Mesenchymal stem cell (in vitro differentiated cells and primary cell): Measurements from ENCODE around the gene TAF11L2.
"Not testable (repeated sequence)": the region's sequence is repeated elsewhere in the genome, so short reads cannot be mapped to it uniquely, and the experiment has no call there.

Source experiments
- DNase-seq: peaks from one replicate; pipeline ENCODE4 v3.0.0-alpha.2; 2013
- H2AFZ ChIP-seq: one replicate; pipeline ENCODE4 v1.6.1; 2013; ENCODE audit warnings: low read depth, mild to moderate bottlenecking, control low read depth, inconsistent platforms, low read length, moderate library complexity
- H2AK5ac ChIP-seq: 2 replicates; pipeline ENCODE4 v1.6.1; 2013; ENCODE audit warnings: low read length, moderate library complexity, mild to moderate bottlenecking, inconsistent platforms; ENCODE audit not compliant: severe bottlenecking
- H2BK120ac ChIP-seq: one replicate; pipeline ENCODE4 v1.6.1; 2013; ENCODE audit warnings: low read depth, mild to moderate bottlenecking, inconsistent platforms, low read length, moderate library complexity
- H2BK12ac ChIP-seq, 2 experiments: one replicate each; pipeline ENCODE4 v1.6.1; 2013; ENCODE audit warnings: inconsistent platforms in 2 of 2, low read length in 2 of 2, mild to moderate bottlenecking in 2 of 2, moderate library complexity in 2 of 2, control low read depth in 1 of 2
- H2BK15ac ChIP-seq: one replicate; pipeline ENCODE4 v1.6.1; 2013; ENCODE audit warnings: mild to moderate bottlenecking, low read depth, inconsistent platforms; ENCODE audit not compliant: poor library complexity, severe bottlenecking
- H2BK5ac ChIP-seq: 2 replicates; pipeline ENCODE4 v1.6.1; 2013; ENCODE audit warnings: low read depth, mild to moderate bottlenecking, low read length, control low read depth, inconsistent platforms; ENCODE audit not compliant: poor library complexity, severe bottlenecking
- H3K14ac ChIP-seq, 2 experiments: one replicate each; pipeline ENCODE4 v1.6.1; 2013; ENCODE audit warnings: inconsistent platforms in 2 of 2, low read length in 2 of 2, control low read depth in 1 of 2, mild to moderate bottlenecking in 1 of 2, moderate library complexity in 1 of 2
- H3K18ac ChIP-seq, 2 experiments: one replicate each; pipeline ENCODE4 v1.6.1; 2013; ENCODE audit warnings: inconsistent platforms in 2 of 2, low read length in 2 of 2, control low read depth in 1 of 2, low read depth in 1 of 2, mild to moderate bottlenecking in 1 of 2
- H3K23ac ChIP-seq, 2 experiments: one replicate each; pipeline ENCODE4 v1.6.1; 2013; ENCODE audit warnings: inconsistent platforms in 2 of 2, low read length in 2 of 2, mild to moderate bottlenecking in 2 of 2, moderate library complexity in 2 of 2, control low read depth in 1 of 2
- H3K27ac ChIP-seq: 2 replicates; pipeline ENCODE4 v1.5.1; 2013; ENCODE audit warnings: mild to moderate bottlenecking, moderate library complexity, low read length, control low read depth, inconsistent platforms; ENCODE audit not compliant: poor library complexity, severe bottlenecking
- H3K27me3 ChIP-seq, 2 experiments: 2 replicates each; pipeline versions ENCODE4 v1.6.1 to v1.7.0; 2013; ENCODE audit warnings: low read length in 2 of 2, mild to moderate bottlenecking in 2 of 2, moderate library complexity in 2 of 2, control low read depth in 1 of 2, inconsistent platforms in 1 of 2; ENCODE audit not compliant: control insufficient read depth in 1 of 2, insufficient read depth in 1 of 2
- H3K36me3 ChIP-seq, 2 experiments: 2 replicates each; pipeline versions ENCODE4 v1.6.1 to v1.7.0; 2013; ENCODE audit warnings: low read length in 2 of 2, control low read depth in 1 of 2, inconsistent platforms in 1 of 2, low read depth in 1 of 2, mild to moderate bottlenecking in 1 of 2; ENCODE audit not compliant: insufficient read depth in 2 of 2, control insufficient read depth in 1 of 2
- H3K4ac ChIP-seq, 2 experiments: one replicate each; pipeline ENCODE4 v1.6.1; 2013; ENCODE audit warnings: inconsistent platforms in 2 of 2, low read length in 2 of 2, mild to moderate bottlenecking in 2 of 2, moderate library complexity in 2 of 2, control low read depth in 1 of 2, low read depth in 1 of 2
- H3K4me1 ChIP-seq: 2 replicates; pipeline ENCODE4 v1.6.1; 2013; ENCODE audit warnings: low read depth, low read length, control low read depth; ENCODE audit not compliant: control insufficient read depth, insufficient read depth
- H3K4me2 ChIP-seq: 2 replicates; pipeline ENCODE4 v1.6.1; 2013; ENCODE audit warnings: low read length, mild to moderate bottlenecking, inconsistent platforms; ENCODE audit not compliant: poor library complexity, severe bottlenecking
- H3K4me3 ChIP-seq, 2 experiments: 2 replicates each; pipeline versions ENCODE4 v1.5.1 to v1.7.0; 2013; ENCODE audit warnings: low read length in 2 of 2, mild to moderate bottlenecking in 2 of 2, control low read depth in 1 of 2, low read depth in 1 of 2; ENCODE audit not compliant: insufficient read depth in 1 of 2
- H3K79me1 ChIP-seq: replicated peaks from 2 replicates; pipeline ENCODE4 v1.6.1; 2013; ENCODE audit warnings: mild to moderate bottlenecking, control low read depth, low read length, inconsistent platforms; ENCODE audit not compliant: poor library complexity, severe bottlenecking
- H3K9ac ChIP-seq: 2 replicates; pipeline ENCODE4 v1.7.0; 2013; ENCODE audit warnings: mild to moderate bottlenecking, low read length, moderate library complexity
- H3K9me3 ChIP-seq: 2 replicates; pipeline ENCODE4 v1.7.0; 2013; ENCODE audit warnings: mild to moderate bottlenecking, low read length; ENCODE audit not compliant: control insufficient read depth
- H4K8ac ChIP-seq: one replicate; pipeline ENCODE4 v1.6.1; 2013; ENCODE audit warnings: inconsistent platforms, mild to moderate bottlenecking, low read length, moderate library complexity
- H4K91ac ChIP-seq: one replicate; pipeline ENCODE4 v1.6.1; 2013; ENCODE audit warnings: mild to moderate bottlenecking, low read length, inconsistent platforms
- WGBS: methylation state at CpG from one replicate; pipeline ENCODE4 v1.1.7; 2013; ENCODE audit warnings: mixed read lengths; 5-methylcytosine and 5-hydroxymethylcytosine counted together

Gene TAF11L2

GRCh38 chr5:17486464-17487173 lies 11.4 kb upstream of the TAF11L2 start:
- H3K4ac ChIP-seq, H3K4me3 ChIP-seq, H2AFZ ChIP-seq, H2AK5ac ChIP-seq, H2BK120ac ChIP-seq, H2BK5ac ChIP-seq, H2BK12ac ChIP-seq, H3K79me1 ChIP-seq, H2BK15ac ChIP-seq, H3K9ac ChIP-seq, H3K18ac ChIP-seq, H3K4me1 ChIP-seq, DNase-seq, H3K23ac ChIP-seq, H4K91ac ChIP-seq, H3K36me3 ChIP-seq, H3K27me3 ChIP-seq, H3K9me3 ChIP-seq, H4K8ac ChIP-seq, H3K14ac ChIP-seq, H3K4me2 ChIP-seq, H3K27ac ChIP-seq: not testable (repeated sequence)
- WGBS = 95% methylated on average over 7 of the region's 10 CpGs

GRCh38 chr5:17487174-17487512 lies 10.9 kb upstream of the TAF11L2 start:
- 100% methylated on average over 1 of the region's 1 CpG for WGBS
- H2BK120ac ChIP-seq = no peak overlapping the region

GRCh38 chr5:17491257-17491656 lies 6.8 kb upstream of the TAF11L2 start:
- H3K9ac ChIP-seq, H3K4me1 ChIP-seq, H3K27ac ChIP-seq, DNase-seq, H3K4me2 ChIP-seq, H3K9me3 ChIP-seq, H2BK15ac ChIP-seq, H3K23ac ChIP-seq, H2BK12ac ChIP-seq, H3K18ac ChIP-seq, H3K4ac ChIP-seq, H3K27me3 ChIP-seq, H2BK120ac ChIP-seq, H3K4me3 ChIP-seq, H3K36me3 ChIP-seq, H2BK5ac ChIP-seq, H2AFZ ChIP-seq, H3K14ac ChIP-seq, H4K8ac ChIP-seq, H2AK5ac ChIP-seq, H3K79me1 ChIP-seq, H4K91ac ChIP-seq: not testable (repeated sequence)
- WGBS = 95% methylated on average over 22 of the region's 23 CpGs

More at GRCh38 chr5:17487174-17487512, 10.9 kb upstream of the TAF11L2 start:
- Histone ChIP-seq H3K4me3 (no peak overlapping the region), H3K4me1 (no peaks in the 10 kb centered on the region), H3K4me2 (no peak overlapping the region), H3K23ac (no peak overlapping the region), H2BK15ac (no peak overlapping the region), H3K27ac (no peak overlapping the region), H3K14ac (no peak overlapping the region), H4K8ac (no peak overlapping the region), H3K9me3 (no peaks in the 10 kb centered on the region), H3K9ac (no peak overlapping the region), H3K27me3 (no peaks in the 10 kb centered on the region), H2AK5ac (no peak overlapping the region), H3K4ac (no peak overlapping the region), H2BK12ac (no peak overlapping the region), H2AFZ (no peak overlapping the region), H3K18ac (no peak overlapping the region), H2BK5ac (no peak overlapping the region), H3K36me3 (no peaks in the 10 kb centered on the region), H3K79me1 (no peaks in the 10 kb centered on the region), H4K91ac (no peak overlapping the region)
- DNase-seq = no peak

GRCh38 chr5:17492770-17493169 lies 5.3 kb upstream of the TAF11L2 start:
- no peak overlapping the region for H3K23ac ChIP-seq
- no peak overlapping the region for H4K8ac ChIP-seq
- H3K9me3 ChIP-seq = peaks cover 6% of the 10 kb centered on the region
- no peak overlapping the region for H3K14ac ChIP-seq
- no peak overlapping the region for H2BK12ac ChIP-seq
- no peak overlapping the region for H2BK15ac ChIP-seq
- no peak overlapping the region for H3K4me3 ChIP-seq
- H2BK5ac ChIP-seq = no peak overlapping the region
- H3K27me3 ChIP-seq = no peaks in the 10 kb centered on the region
- H2AK5ac ChIP-seq = no peak overlapping the region
- no peaks in the 10 kb centered on the region for H3K79me1 ChIP-seq
- no peaks in the 10 kb centered on the region for H3K4me1 ChIP-seq
- no peak overlapping the region for H3K4me2 ChIP-seq
- no peak overlapping the region for H4K91ac ChIP-seq
- no peak overlapping the region for H2AFZ ChIP-seq
- 100% methylated on average over 2 of the region's 3 CpGs for WGBS
- H2BK120ac ChIP-seq = no peak overlapping the region
- H3K27ac ChIP-seq = no peak overlapping the region
- no peak overlapping the region for H3K4ac ChIP-seq
- no peak overlapping the region for H3K18ac ChIP-seq
- no peaks in the 10 kb centered on the region for H3K36me3 ChIP-seq
- no peak overlapping the region for H3K9ac ChIP-seq
- no peak for DNase-seq
